Gastroesophageal sphincter (tissue), 4 donors: Measurements from ENCODE around the gene KIAA1755. TPM values are rescaled to one million over a fixed set of nuclear protein-coding genes. Genes with fewer than 3 reads are reported as not detected.

ENCODE experiments used
- ATAC-seq: fragments of 150-250 bp; one replicate; pipeline ENCODE4 v1.9.1; 2016; ENCODE audit warnings: mild to moderate bottlenecking, moderate library complexity
- H3K27ac ChIP-seq, 4 donors: fragments of 200-600 bp; sonication (generic) in 3 of 4; 1 replicate in 3 of 4; 2 replicates in 1 of 4; pipeline ENCODE4 v1.5.1; 2016 to 2019
- H3K27me3 ChIP-seq: fragments of 200-600 bp; sonication (generic); one replicate; pipeline ENCODE4 v1.5.1; 2019
- H3K36me3 ChIP-seq, 2 donors: fragments of 200-600 bp; sonication (generic); one replicate each; pipeline ENCODE4 v1.5.1; 2019; ENCODE audit warnings: control low read depth in 1 of 2
- H3K4me1 ChIP-seq, 3 donors: fragments of 200-600 bp; sonication (generic); 1 replicate in 2 of 3; 2 replicates in 1 of 3; pipeline ENCODE4 v1.5.1; 2016 to 2019; ENCODE audit warnings: control low read depth in 2 of 3
- H3K4me3 ChIP-seq, 2 donors: fragments of 200-600 bp; sonication (generic); one replicate each; pipeline ENCODE4 v1.5.1; 2019; ENCODE audit warnings: mild to moderate bottlenecking in 1 of 2, moderate library complexity in 1 of 2
- H3K9me3 ChIP-seq, 3 donors: fragments of 200-600 bp; sonication (generic); one replicate each; pipeline ENCODE4 v1.5.1; 2017 to 2019; ENCODE audit warnings: control low read depth in 2 of 3
- EP300 ChIP-seq: sonication (generic); formaldehyde crosslinking; IDR thresholded peaks from one replicate; pipeline ENCODE4 v1.6.1; 2017; ENCODE audit warnings: antibody characterized with exemption, mild to moderate bottlenecking
- POLR2A ChIP-seq, 2 donors: fragments of 450-650 bp; IDR thresholded peaks; one replicate each; pipeline ENCODE4 v1.6.1; 2017; ENCODE audit warnings: antibody characterized with exemption in 2 of 2, mild to moderate bottlenecking in 2 of 2, moderate library complexity in 1 of 2
- POLR2AphosphoS5 ChIP-seq: sonication (generic); formaldehyde crosslinking; IDR thresholded peaks from one replicate; pipeline ENCODE4 v1.6.1; 2017; ENCODE audit warnings: antibody characterized with exemption
- WGBS, 2 donors: methylation state at CpG; one replicate each; pipeline ENCODE4 v1.1.5; 2018; ENCODE audit warnings: low coverage in 1 of 2; 5-methylcytosine and 5-hydroxymethylcytosine counted together
- total RNA-seq, 4 donors: library from RNA; depleted of rRNA; stranded (reverse); fragments of >200 nt; gene quantifications; one replicate each; pipeline ENCODE4 v1.1.0, GENCODE V29; 2016
- TF ChIP-seq, protein P1 (sequence below), 4 experiments: fragments of 200-600 bp in 2 of 4; fragments of 450-650 bp in 2 of 4; sonication (generic) in 1 of 4; IDR thresholded peaks; one replicate each; pipeline ENCODE4 v1.5.1; 2017 to 2019; ENCODE audit warnings: antibody characterized with exemption in 4 of 4, mild to moderate bottlenecking in 2 of 4, moderate library complexity in 2 of 4

The KIAA1755 gene
- total RNA-seq, 4 donors from 2014 or later: 5.1 to 19.9 (median 11.5) TPM

DNA sequence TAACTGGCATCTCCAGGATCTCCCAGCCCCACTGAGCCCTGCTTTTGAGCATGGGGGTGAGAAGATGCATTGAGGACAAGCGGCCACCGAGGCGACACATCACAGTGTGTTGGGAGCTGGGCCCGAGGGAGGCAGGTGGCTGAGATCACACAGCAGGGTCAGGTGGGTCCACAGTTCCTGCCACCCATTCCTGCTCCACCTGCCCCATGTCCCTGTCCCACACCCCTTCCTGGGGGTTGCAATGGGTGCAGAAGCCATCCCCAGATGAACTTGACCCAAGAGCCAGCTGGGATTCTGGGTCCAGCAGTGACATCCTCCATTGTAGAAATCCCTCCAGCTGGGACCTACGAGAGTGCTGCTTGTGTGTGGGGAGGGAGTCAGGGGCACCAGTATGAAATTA is 96.5 kb downstream of the KIAA1755 start:
- peak overlapping the region; percentile 65 to 88 (median 85) for H3K27ac ChIP-seq
- H3K4me3 ChIP-seq: peak overlapping the region; percentile 62 to 71
- WGBS, 2 donors: no CpG with 5 or more reads among the region's 5 CpGs
- no peak for TF ChIP-seq POLR2AphosphoS5
- no peak for TF ChIP-seq POLR2A (IDR thresholded peaks at IDR 0.05)
- TF ChIP-seq EP300: no peak
- TF ChIP-seq, protein P1, sequence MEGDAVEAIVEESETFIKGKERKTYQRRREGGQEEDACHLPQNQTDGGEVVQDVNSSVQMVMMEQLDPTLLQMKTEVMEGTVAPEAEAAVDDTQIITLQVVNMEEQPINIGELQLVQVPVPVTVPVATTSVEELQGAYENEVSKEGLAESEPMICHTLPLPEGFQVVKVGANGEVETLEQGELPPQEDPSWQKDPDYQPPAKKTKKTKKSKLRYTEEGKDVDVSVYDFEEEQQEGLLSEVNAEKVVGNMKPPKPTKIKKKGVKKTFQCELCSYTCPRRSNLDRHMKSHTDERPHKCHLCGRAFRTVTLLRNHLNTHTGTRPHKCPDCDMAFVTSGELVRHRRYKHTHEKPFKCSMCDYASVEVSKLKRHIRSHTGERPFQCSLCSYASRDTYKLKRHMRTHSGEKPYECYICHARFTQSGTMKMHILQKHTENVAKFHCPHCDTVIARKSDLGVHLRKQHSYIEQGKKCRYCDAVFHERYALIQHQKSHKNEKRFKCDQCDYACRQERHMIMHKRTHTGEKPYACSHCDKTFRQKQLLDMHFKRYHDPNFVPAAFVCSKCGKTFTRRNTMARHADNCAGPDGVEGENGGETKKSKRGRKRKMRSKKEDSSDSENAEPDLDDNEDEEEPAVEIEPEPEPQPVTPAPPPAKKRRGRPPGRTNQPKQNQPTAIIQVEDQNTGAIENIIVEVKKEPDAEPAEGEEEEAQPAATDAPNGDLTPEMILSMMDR (IDR thresholded peaks at IDR 0.05): no peak
- peaks cover 0 to 19% of the 10 kb centered on the region in 2 donors for H3K36me3 ChIP-seq
- ATAC-seq: no peak
- H3K4me1 ChIP-seq: peaks cover 0 to 97% (median 7%) of the 10 kb centered on the region in 3 donors
- H3K27me3 ChIP-seq: no peaks in the 10 kb centered on the region
- H3K9me3 ChIP-seq: no peaks in the 10 kb centered on the region

DNA sequence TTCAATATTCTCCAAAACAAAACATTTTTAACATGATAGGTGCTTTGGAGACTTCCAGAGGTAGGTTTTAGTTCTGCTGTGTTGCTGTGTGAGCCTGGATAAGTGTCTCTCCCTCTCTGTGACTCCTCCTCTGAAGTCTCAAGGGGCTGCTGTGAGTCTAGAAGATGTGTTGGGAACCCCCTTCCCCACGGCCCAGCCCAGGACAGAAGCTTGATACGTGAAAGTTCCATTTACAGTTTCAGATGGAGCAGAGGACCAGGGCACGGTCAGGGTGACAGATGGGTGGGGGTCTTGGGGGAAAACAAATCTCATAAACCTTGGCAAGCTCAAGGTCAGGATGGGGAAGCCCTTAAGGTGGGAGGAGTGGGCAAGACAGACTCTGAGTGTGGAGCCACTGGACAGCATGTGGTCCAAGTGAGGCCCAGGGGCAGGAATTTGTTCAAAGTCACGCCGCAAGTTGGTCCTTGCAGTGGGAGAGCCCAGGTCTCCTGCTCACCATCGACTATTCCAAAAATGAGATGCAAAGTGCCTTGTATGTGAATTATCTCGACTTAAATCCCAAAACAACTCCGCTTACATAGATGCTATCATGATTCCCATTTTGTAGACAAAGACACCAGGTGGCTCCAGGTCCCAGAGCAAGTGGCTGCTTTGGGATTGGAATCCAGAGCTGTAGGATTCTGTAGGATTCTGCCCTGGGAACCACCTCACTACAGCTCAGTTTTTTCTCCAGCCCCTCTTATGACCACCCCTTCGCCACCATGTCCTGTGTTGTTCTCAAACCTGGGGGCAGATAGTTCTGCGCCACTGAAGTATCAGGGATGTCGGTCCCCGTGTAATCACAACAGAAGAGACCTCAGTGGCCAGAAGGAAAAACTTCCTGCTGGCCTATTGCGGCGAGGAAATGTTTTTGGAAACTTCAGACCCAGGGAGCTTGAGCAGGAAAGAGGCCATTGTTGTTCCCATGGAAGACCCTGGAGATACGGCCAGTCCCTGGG is 97.4 kb downstream of the KIAA1755 start:
- 43 to 80% methylated on average over 2 to 7 of the region's 15 CpGs for WGBS, 2 donors
- Histone ChIP-seq H3K36me3 (peaks cover 0 to 22% of the 10 kb centered on the region in 2 donors), H3K9me3 (no peaks in the 10 kb centered on the region), H3K4me3 (peak overlapping the region; percentile 4 to 71), H3K4me1 (peaks cover 0 to 98% (median 14%) of the 10 kb centered on the region in 3 donors), H3K27me3 (no peaks in the 10 kb centered on the region), H3K27ac (peak overlapping the region; percentile 26 to 88 (median 85))
- ATAC-seq: no peak
- TF ChIP-seq, protein P1 (IDR thresholded peaks at IDR 0.05): no peak
- TF ChIP-seq POLR2A (IDR thresholded peaks at IDR 0.05): no peak
- no peak for TF ChIP-seq POLR2AphosphoS5
- TF ChIP-seq EP300: no peak

DNA sequence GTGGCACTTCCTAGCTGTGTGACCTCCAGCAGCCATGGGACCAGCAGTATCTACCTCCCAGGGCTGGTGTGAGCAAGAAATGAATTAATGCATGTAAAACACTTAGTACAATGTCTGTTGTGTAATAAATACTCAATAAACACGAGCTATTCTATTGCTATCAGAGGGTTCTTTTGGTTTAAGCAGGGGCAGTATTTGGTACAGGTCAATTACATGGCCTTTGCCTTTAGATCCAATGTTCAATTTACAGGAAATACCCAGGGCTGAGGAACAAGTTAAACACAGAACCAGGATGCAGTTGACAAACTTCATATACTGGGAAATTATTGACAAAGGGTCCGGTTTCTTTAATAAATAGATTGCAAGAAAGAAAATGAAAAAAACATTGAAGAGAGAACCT is 98.4 kb downstream of the KIAA1755 start:
- Histone ChIP-seq H3K36me3 (peaks cover 0 to 22% of the 10 kb centered on the region in 2 donors), H3K4me1 (peaks cover 0 to 98% (median 20%) of the 10 kb centered on the region in 3 donors), H3K27ac (peak overlapping the region in 3 of 4 donors; percentile 88 to 89 (median 89)), H3K4me3 (no peak overlapping the region), H3K27me3 (no peaks in the 10 kb centered on the region), H3K9me3 (no peaks in the 10 kb centered on the region)
- 67 to 83% methylated on average over 2 of the region's 2 CpGs for WGBS, 2 donors
- no peak for ATAC-seq
- TF ChIP-seq, protein P1 (IDR thresholded peaks at IDR 0.05): no peak
- TF ChIP-seq POLR2A (IDR thresholded peaks at IDR 0.05) (no peak), POLR2AphosphoS5 (no peak), EP300 (no peak)

DNA sequence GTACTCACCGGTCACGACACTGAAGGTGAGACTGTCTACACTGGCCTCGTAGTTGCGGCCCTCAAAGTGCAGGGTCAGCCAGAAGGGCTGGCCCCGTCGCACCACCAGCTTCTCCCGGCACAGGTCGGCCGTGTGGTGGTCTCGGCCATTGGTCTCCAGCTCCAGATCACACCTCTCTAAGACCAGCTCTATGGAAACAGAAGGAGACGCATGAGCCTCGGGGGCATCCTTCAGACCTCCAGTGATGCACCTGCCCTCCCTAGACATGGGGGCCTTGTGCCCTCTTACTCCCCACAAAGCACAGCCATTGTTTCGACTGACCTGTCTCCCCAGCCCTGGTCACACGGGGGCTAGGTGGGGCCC is 99.1 kb downstream of the KIAA1755 start:
- Histone ChIP-seq H3K27ac (peak overlapping the region; percentile 8 to 89 (median 88)), H3K4me1 (peaks cover 0 to 98% (median 24%) of the 10 kb centered on the region in 3 donors), H3K36me3 (peaks cover 0 to 22% of the 10 kb centered on the region in 2 donors), H3K27me3 (no peaks in the 10 kb centered on the region), H3K4me3 (no peak overlapping the region), H3K9me3 (no peaks in the 10 kb centered on the region)
- WGBS, 2 donors: 95% methylated on average over 6 of the region's 14 CpGs; no CpG with 5 or more reads in 1 of the 2 donors
- TF ChIP-seq, protein P1 (IDR thresholded peaks at IDR 0.05): no peak
- TF ChIP-seq POLR2AphosphoS5 (no peak), POLR2A (IDR thresholded peaks at IDR 0.05) (no peak), EP300 (no peak)
- ATAC-seq: no peak

Other genes with a start within 250 kb of the KIAA1755 start
- 10 to 100 TPM in 3 of 4 donors, 1 to 10 TPM in 1; 9.8 to 14.8 (median 12.5) TPM for gene TTI1, start 227.3 kb downstream of the KIAA1755 start, total RNA-seq
- 10 to 100 TPM; 17.1 to 26.8 (median 23.7) TPM for gene RPRD1B, start 227.0 kb downstream of the KIAA1755 start, total RNA-seq
- 100 to 1,000 TPM; 163 to 385 (median 188) TPM for gene TGM2, start 95.5 kb downstream of the KIAA1755 start, total RNA-seq
- gene BPI, start 43.4 kb upstream of the KIAA1755 start, total RNA-seq: under 1 TPM in 2 of 4 donors, not detected in 2; 0.27 to 0.47 TPM
- gene LBP, start 85.7 kb upstream of the KIAA1755 start, total RNA-seq: 1 to 10 TPM in 1 of 4 donors, under 1 TPM in 1, not detected in 2; 0.19 to 1.8 TPM
- 10 to 100 TPM in 2 of 4 donors, 1 to 10 TPM in 2; 6.7 to 26.5 (median 11.1) TPM for gene SNHG17, start 174.6 kb upstream of the KIAA1755 start, total RNA-seq
- 10 to 100 TPM; 26.0 to 42.3 (median 36.0) TPM for gene RALGAPB, start 212.1 kb upstream of the KIAA1755 start, total RNA-seq